ENCODE results near the gene ELL2.

The ELL2 gene

GRCh38 chr5:95935553-95936100, 26.0 kb downstream of the ELL2 start:
- no peak for DNase-seq (ENCODE audit: low read depth)
- H3K4me3 ChIP-seq (ENCODE audit: low read depth, low read length): no peak overlapping the region
- TF ChIP-seq, protein P1, sequence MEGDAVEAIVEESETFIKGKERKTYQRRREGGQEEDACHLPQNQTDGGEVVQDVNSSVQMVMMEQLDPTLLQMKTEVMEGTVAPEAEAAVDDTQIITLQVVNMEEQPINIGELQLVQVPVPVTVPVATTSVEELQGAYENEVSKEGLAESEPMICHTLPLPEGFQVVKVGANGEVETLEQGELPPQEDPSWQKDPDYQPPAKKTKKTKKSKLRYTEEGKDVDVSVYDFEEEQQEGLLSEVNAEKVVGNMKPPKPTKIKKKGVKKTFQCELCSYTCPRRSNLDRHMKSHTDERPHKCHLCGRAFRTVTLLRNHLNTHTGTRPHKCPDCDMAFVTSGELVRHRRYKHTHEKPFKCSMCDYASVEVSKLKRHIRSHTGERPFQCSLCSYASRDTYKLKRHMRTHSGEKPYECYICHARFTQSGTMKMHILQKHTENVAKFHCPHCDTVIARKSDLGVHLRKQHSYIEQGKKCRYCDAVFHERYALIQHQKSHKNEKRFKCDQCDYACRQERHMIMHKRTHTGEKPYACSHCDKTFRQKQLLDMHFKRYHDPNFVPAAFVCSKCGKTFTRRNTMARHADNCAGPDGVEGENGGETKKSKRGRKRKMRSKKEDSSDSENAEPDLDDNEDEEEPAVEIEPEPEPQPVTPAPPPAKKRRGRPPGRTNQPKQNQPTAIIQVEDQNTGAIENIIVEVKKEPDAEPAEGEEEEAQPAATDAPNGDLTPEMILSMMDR (IDR thresholded peaks at IDR 0.05; ENCODE audit: control insufficient read depth, extremely low read depth, insufficient read depth): no peak

- TF ChIP-seq, protein P1 (IDR thresholded peaks at IDR 0.05; ENCODE audit: control insufficient read depth, extremely low read depth, insufficient read depth): no peak
- DNase-seq (ENCODE audit: low read depth): no peak
- H3K4me3 ChIP-seq (ENCODE audit: low read depth, low read length): no peak overlapping the region
Observed at GRCh38 chr5:95934207-95934804, 27.3 kb downstream of the ELL2 start.

GRCh38 chr5:95932941-95933340, 28.7 kb downstream of the ELL2 start:
- H3K4me3 ChIP-seq (ENCODE audit: low read depth, low read length): no peak overlapping the region
- TF ChIP-seq, protein P1 (IDR thresholded peaks at IDR 0.05; ENCODE audit: control insufficient read depth, extremely low read depth, insufficient read depth): no peak
- DNase-seq (ENCODE audit: low read depth): no peak

- DNase-seq (ENCODE audit: low read depth): peak; percentile 48
- H3K4me3 ChIP-seq (ENCODE audit: low read depth, low read length): no peak overlapping the region
- TF ChIP-seq, protein P1 (IDR thresholded peaks at IDR 0.05; ENCODE audit: control insufficient read depth, extremely low read depth, insufficient read depth): no peak
Observed at GRCh38 chr5:95931079-95931833, 30.4 kb downstream of the ELL2 start.

DNA sequence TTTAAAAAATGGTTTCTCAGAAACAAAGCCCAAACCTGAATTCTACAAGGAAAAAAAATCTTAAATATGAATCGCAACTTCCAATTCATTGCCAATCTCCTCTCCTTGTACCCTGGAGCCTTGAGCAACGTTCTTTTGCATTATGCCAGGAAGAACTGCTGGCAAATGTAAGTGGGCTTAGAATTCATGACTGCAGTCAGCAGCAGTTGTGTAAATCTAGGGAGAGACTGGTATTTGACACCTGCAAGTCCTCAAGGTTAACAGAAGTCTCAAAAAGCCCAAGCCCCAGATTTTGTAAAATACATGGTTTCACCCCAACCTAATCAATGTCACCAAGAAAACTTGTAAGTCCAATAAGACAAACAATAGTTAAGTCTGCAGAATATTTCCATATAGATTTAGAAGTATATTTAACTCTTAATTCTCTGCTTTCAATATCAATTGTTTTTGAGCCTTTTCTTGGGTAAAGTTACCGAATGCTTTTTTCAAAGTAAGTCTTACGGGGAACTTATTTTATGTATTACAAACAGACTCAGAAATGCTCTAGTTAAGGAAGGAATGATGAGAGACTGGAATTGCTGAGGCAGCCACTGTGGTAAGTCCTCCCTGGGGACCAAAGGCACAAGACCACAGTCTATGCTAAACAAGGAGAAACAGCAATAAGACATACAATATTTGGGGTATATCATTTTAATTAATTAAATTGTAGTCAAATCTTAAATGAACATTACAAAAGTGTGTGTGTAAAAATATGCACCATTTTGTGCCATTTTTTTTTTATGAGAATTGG, 31.3 kb downstream of the ELL2 start:
- TF ChIP-seq, protein P1 (IDR thresholded peaks at IDR 0.05; ENCODE audit: control insufficient read depth, extremely low read depth, insufficient read depth): no peak
- DNase-seq (ENCODE audit: low read depth): no peak

DNA sequence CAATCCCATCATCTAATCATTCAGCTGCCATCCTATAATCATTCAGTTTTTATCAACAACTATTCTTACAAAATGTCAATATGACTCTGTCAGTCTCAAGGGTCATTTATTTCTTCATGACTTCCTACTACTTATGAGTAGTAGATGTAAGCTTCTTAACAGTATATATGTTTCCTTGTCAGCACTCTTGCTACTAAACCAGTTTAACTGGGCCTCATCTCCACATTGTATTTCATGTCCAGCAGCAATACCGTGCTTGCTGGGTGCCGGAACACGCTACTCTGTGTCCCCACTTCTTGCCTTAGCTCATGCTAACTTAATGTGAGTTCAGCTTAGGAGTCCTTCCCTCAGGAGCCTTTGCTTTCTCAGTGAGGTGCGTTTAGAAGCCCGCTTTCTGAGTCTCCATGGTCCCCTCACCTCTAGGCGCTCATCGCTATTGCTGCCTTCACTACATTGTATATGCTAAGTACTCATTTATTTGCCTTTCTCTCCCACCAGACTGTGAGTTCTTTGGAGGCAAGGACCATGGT, 32.9 kb downstream of the ELL2 start:
- TF ChIP-seq, protein P1 (IDR thresholded peaks at IDR 0.05; ENCODE audit: control insufficient read depth, extremely low read depth, insufficient read depth): no peak
- no peak overlapping the region for H3K4me3 ChIP-seq (ENCODE audit: low read depth, low read length)

More for the DNA sequence above, 31.3 kb downstream of the ELL2 start:
- H3K4me3 ChIP-seq (ENCODE audit: low read depth, low read length): no peak overlapping the region

More for the DNA sequence above, 32.9 kb downstream of the ELL2 start:
- DNase-seq (ENCODE audit: low read depth): no peak

All from LNCaP clone FGC (cell line).